SJSA1 (cell line): ENCODE results near the gene VN1R4. TPM values are rescaled to one million over a fixed set of nuclear protein-coding genes. Genes with fewer than 3 reads are reported as not detected.
"Not testable (repeated sequence)": the region's sequence is repeated elsewhere in the genome, so short reads cannot be mapped to it uniquely, and the experiment has no call there.

Experiments
- DNase-seq, 2 experiments: peaks; one replicate each; pipeline ENCODE4 v3.0.0-alpha.2; 2015 to 2020; ENCODE audit warnings: low spot score in 2 of 2, low read depth in 1 of 2
- H3K27ac ChIP-seq: fragments of 250-450 bp; sonication (Bioruptor Pico); 2 replicates; pipeline ENCODE4 v1.5.1; 2020; ENCODE audit warnings: mild to moderate bottlenecking, moderate library complexity
- H3K27me3 ChIP-seq: fragments of 250-450 bp; sonication (Bioruptor Pico); replicated peaks from 2 replicates; pipeline ENCODE4 v1.5.1; 2020; ENCODE audit warnings: mild to moderate bottlenecking, moderate library complexity
- H3K36me3 ChIP-seq: fragments of 250-450 bp; sonication (Bioruptor Pico); 2 replicates; pipeline ENCODE4 v1.5.1; 2020; ENCODE audit warnings: mild to moderate bottlenecking
- H3K4me1 ChIP-seq: fragments of 250-450 bp; sonication (Bioruptor Pico); replicated peaks from 2 replicates; pipeline ENCODE4 v1.6.1; 2021; ENCODE audit warnings: mild to moderate bottlenecking
- H3K4me3 ChIP-seq: fragments of 250-450 bp; sonication (Bioruptor Pico); 2 replicates; pipeline ENCODE4 v1.5.1; 2020; ENCODE audit warnings: mild to moderate bottlenecking
- H3K9me3 ChIP-seq: fragments of 250-450 bp; sonication (Bioruptor Pico); replicated peaks from 2 replicates; pipeline ENCODE4 v1.5.1; 2020; ENCODE audit warnings: mild to moderate bottlenecking
- total RNA-seq: library from RNA; depleted of rRNA; stranded (reverse); fragments of >200 nt; shearing (Covaris generic); gene quantifications from 2 replicates; pipeline ENCODE4 v1.2.3, GENCODE V29; 2014; rRNA removed

VN1R4 gene
- total RNA-seq, 1 experiment from 2014 or later = not detected

GRCh38 chr19:53254411-53255341 is 12.8 kb downstream of the VN1R4 start, which contains the start of gene ZNF677:
TSS of gene ZNF677 (minus strand) at chr19:53254873. CDS start at chr19:53251550, 3,323 bp downstream.
- Histone ChIP-seq H3K4me1 (no peaks in the 10 kb centered on the region), H3K27me3 (no peaks in the 10 kb centered on the region), H3K27ac (no peak within 1 kb of the TSS), H3K4me3 (peak within 1 kb of the TSS; percentile 34), H3K9me3 (peaks cover 16% of the 10 kb centered on the region; the same call in 1 of the 2 replicates), H3K36me3 (no peaks in the 10 kb centered on the region)
- DNase-seq = peak; percentile 1 to 51

DNA sequence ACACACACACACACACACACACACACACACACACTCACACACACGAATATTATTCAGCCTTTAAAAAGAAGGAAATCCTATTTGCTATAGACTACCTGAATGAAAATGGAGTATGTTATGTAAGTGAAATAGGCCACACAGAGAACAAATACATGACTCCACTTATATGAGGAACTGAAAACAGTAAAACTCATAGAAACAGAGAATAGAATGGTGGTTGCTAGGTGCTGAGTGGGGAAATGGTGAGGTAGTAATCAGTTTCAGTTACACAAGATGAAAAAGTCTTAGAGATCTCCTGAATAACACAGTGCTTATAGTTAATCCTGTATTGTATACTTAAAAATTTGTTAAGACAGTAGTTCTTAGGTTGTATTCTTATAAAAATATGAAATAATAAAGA is 21.0 kb downstream of the VN1R4 start:
- Histone ChIP-seq H3K27me3 (no peaks in the 10 kb centered on the region), H3K36me3 (no peaks in the 10 kb centered on the region), H3K4me3 (no peak overlapping the region)

GRCh38 chr19:53237114-53237777 is 30.3 kb downstream of the VN1R4 start:
- H3K4me1 ChIP-seq = no peaks in the 10 kb centered on the region
- peaks cover 37% of the 10 kb centered on the region for H3K9me3 ChIP-seq
- no peak overlapping the region for H3K27ac ChIP-seq
- DNase-seq = no peak
- H3K27me3 ChIP-seq = no peaks in the 10 kb centered on the region
- no peak overlapping the region for H3K4me3 ChIP-seq
- no peaks in the 10 kb centered on the region for H3K36me3 ChIP-seq

More for the DNA sequence above, 21.0 kb downstream of the VN1R4 start:
- Histone ChIP-seq H3K4me1 (no peaks in the 10 kb centered on the region), H3K27ac (no peak overlapping the region), H3K9me3 (peaks cover 14% of the 10 kb centered on the region)
- DNase-seq = no peak

- peaks cover 7% of the 10 kb centered on the region for H3K9me3 ChIP-seq
- no peaks in the 10 kb centered on the region for H3K4me1 ChIP-seq
- H3K27ac ChIP-seq = no peak overlapping the region
- no peak for DNase-seq
- no peaks in the 10 kb centered on the region for H3K27me3 ChIP-seq
- no peaks in the 10 kb centered on the region for H3K36me3 ChIP-seq
- H3K4me3 ChIP-seq = no peak overlapping the region
Measured at GRCh38 chr19:53224606-53225005, 42.9 kb downstream of the VN1R4 start.

DNA sequence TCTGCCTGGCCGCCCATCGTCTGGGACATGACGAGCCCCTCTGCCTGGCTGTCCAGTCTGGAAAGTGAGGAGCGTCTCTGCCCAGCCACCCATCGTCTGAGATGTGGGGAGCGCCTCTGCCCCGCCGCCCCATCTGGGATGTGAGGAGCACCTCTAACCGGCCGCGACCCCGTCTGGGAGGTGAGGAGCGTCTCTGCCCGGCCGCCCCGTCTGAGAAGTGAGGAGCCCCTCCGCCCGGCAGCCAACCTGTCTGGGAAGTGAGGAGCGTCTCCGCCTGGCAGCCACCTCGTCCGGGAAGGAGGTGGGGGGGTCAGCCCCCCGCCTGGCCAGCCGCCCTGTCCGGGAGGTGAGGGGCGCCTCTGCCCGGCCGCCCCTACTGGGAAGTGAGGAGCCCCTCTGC is 44.8 kb downstream of the VN1R4 start:
- DNase-seq, H3K27me3 ChIP-seq, H3K4me3 ChIP-seq, H3K4me1 ChIP-seq, H3K27ac ChIP-seq, H3K36me3 ChIP-seq: not testable (repeated sequence)
- H3K9me3 ChIP-seq = peaks cover 17% of the 10 kb centered on the region

Other genes with a start within 250 kb of the VN1R4 start
- gene ERVV-2, start 223.0 kb downstream of the VN1R4 start, total RNA-seq = not detected in 2 replicates
- gene ZNF160, start 164.3 kb downstream of the VN1R4 start, total RNA-seq = 6.7 and 13.1 TPM in 2 replicates
- 3.2 and 9.7 TPM in 2 replicates for gene ZNF415, start 134.8 kb downstream of the VN1R4 start, total RNA-seq
- 7.0 and 8.4 TPM in 2 replicates for gene ZNF347, start 108.7 kb downstream of the VN1R4 start, total RNA-seq
- 0.69 and 3.0 TPM in 2 replicates for gene ZNF665, start 74.4 kb downstream of the VN1R4 start, total RNA-seq
- gene ZNF677, start 12.8 kb downstream of the VN1R4 start, total RNA-seq = 1.9 and 5.4 TPM in 2 replicates
- not detected in 2 replicates for gene VN1R2, start 9.4 kb downstream of the VN1R4 start, total RNA-seq
- 7.6 and 9.5 TPM in 2 replicates for gene ZNF845, start 66.0 kb upstream of the VN1R4 start, total RNA-seq
- gene ZNF525, start 98.0 kb upstream of the VN1R4 start, total RNA-seq = 5.0 and 6.3 TPM in 2 replicates
- 6.8 and 13.7 TPM in 2 replicates for gene ZNF765, start 127.4 kb upstream of the VN1R4 start, total RNA-seq
- gene ZNF761, start 164.3 kb upstream of the VN1R4 start, total RNA-seq = 9.7 and 11.3 TPM in 2 replicates
- 0.88 and 2.9 TPM in 2 replicates for gene ZNF813, start 200.0 kb upstream of the VN1R4 start, total RNA-seq